KMS-11 (cell line): ENCODE results near the gene MS4A4E.

Experiments used
- H2AFZ ChIP-seq: fragments of 200-600 bp; sonication (generic); 2 replicates; pipeline ENCODE4 v1.6.1; 2016; ENCODE audit warnings: antibody characterized with exemption, mixed run types, low read depth
- H3K27ac ChIP-seq: fragments of 200-600 bp; sonication (generic); 2 replicates; pipeline ENCODE4 v1.6.1; 2016; ENCODE audit warnings: mild to moderate bottlenecking, mixed run types
- H3K27me3 ChIP-seq: fragments of 200-600 bp; sonication (generic); 2 replicates; pipeline ENCODE4 v1.6.1; 2017; ENCODE audit warnings: mild to moderate bottlenecking, low read depth, mixed run types, moderate library complexity; ENCODE audit not compliant: insufficient read depth
- H3K36me3 ChIP-seq: fragments of 200-600 bp; sonication (generic); 2 replicates; pipeline ENCODE4 v1.6.1; 2017; ENCODE audit warnings: mild to moderate bottlenecking, mixed run types; ENCODE audit not compliant: insufficient read depth
- H3K4me1 ChIP-seq: fragments of 200-600 bp; sonication (generic); 2 replicates; pipeline ENCODE4 v1.6.1; 2016; ENCODE audit warnings: mild to moderate bottlenecking, low read depth, mixed run types; ENCODE audit not compliant: poor library complexity, severe bottlenecking
- H3K4me2 ChIP-seq: fragments of 200-600 bp; sonication (generic); 2 replicates; pipeline ENCODE4 v1.7.0; 2016; ENCODE audit warnings: mild to moderate bottlenecking, mixed run types
- H3K4me3 ChIP-seq: fragments of 200-600 bp; sonication (generic); IDR thresholded peaks from 2 replicates; pipeline ENCODE4 v1.6.1; 2017; ENCODE audit warnings: low read depth, low read length, mixed read lengths; ENCODE audit not compliant: insufficient read depth
- H3K79me2 ChIP-seq: fragments of 200-600 bp; sonication (generic); 2 replicates; pipeline ENCODE4 v1.6.1; 2016; ENCODE audit warnings: low read depth, mixed run types; ENCODE audit not compliant: insufficient read depth
- H3K9ac ChIP-seq: fragments of 200-600 bp; sonication (generic); 2 replicates; pipeline ENCODE4 v1.6.1; 2016; ENCODE audit warnings: mild to moderate bottlenecking, mixed run types
- H4K20me1 ChIP-seq: fragments of 200-600 bp; sonication (generic); 2 replicates; pipeline ENCODE4 v1.6.1; 2016; ENCODE audit warnings: mild to moderate bottlenecking, mixed run types; ENCODE audit not compliant: insufficient read depth
- TF ChIP-seq, protein P1 (sequence below): fragments of 200-600 bp; sonication (generic); conservative IDR thresholded peaks from 2 replicates; pipeline ENCODE4 v1.6.1; 2017; ENCODE audit warnings: low read depth, mild to moderate bottlenecking, antibody characterized with exemption, low read length, moderate library complexity, mixed read lengths

MS4A4E gene

GRCh38 chr11:60235321-60235720 lies 7.6 kb downstream of the MS4A4E start:
- no peaks in the 10 kb centered on the region for H3K79me2 ChIP-seq
- TF ChIP-seq, protein P1, sequence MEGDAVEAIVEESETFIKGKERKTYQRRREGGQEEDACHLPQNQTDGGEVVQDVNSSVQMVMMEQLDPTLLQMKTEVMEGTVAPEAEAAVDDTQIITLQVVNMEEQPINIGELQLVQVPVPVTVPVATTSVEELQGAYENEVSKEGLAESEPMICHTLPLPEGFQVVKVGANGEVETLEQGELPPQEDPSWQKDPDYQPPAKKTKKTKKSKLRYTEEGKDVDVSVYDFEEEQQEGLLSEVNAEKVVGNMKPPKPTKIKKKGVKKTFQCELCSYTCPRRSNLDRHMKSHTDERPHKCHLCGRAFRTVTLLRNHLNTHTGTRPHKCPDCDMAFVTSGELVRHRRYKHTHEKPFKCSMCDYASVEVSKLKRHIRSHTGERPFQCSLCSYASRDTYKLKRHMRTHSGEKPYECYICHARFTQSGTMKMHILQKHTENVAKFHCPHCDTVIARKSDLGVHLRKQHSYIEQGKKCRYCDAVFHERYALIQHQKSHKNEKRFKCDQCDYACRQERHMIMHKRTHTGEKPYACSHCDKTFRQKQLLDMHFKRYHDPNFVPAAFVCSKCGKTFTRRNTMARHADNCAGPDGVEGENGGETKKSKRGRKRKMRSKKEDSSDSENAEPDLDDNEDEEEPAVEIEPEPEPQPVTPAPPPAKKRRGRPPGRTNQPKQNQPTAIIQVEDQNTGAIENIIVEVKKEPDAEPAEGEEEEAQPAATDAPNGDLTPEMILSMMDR, result no peak
- no peak overlapping the region for H3K27ac ChIP-seq
- no peak overlapping the region for H3K4me3 ChIP-seq
- H3K27me3 ChIP-seq, result no peaks in the 10 kb centered on the region
- H3K4me2 ChIP-seq, result no peak overlapping the region
- no peaks in the 10 kb centered on the region for H3K36me3 ChIP-seq
- H2AFZ ChIP-seq, result no peak overlapping the region
- no peak overlapping the region for H3K9ac ChIP-seq
- H4K20me1 ChIP-seq, result no peaks in the 10 kb centered on the region
- H3K4me1 ChIP-seq, result no peaks in the 10 kb centered on the region

GRCh38 chr11:60230681-60231080 lies 12.3 kb downstream of the MS4A4E start:
- Histone ChIP-seq H3K27me3 (no peaks in the 10 kb centered on the region), H3K36me3 (no peaks in the 10 kb centered on the region), H2AFZ (no peak overlapping the region), H4K20me1 (no peaks in the 10 kb centered on the region), H3K4me1 (no peaks in the 10 kb centered on the region), H3K27ac (no peak overlapping the region), H3K4me2 (no peak overlapping the region), H3K9ac (no peak overlapping the region), H3K79me2 (no peaks in the 10 kb centered on the region), H3K4me3 (no peak overlapping the region)
- TF ChIP-seq, protein P1, result no peak

DNA sequence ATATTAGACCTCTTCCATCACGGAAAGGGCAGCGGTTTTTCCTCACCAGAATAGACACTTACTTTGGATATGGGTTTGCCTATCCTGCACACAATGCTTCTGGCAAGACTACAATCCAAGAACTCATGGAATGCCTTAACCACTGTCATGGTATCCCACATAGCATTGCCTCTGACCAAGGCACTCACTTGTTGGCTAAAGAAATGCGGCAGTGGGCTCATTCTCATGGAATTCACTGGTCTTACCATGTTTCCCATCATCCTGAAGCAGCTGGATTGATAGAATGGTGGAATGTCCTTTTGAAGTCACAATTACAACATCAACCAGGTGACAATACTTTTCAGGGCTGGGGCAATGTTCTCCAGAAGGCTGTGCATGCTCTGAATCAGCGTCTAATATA lies 20.8 kb downstream of the MS4A4E start:
- Histone ChIP-seq H3K4me2 (no peak overlapping the region), H3K4me3 (no peak overlapping the region), H3K27ac (no peak overlapping the region), H3K79me2 (no peaks in the 10 kb centered on the region), H3K27me3 (no peaks in the 10 kb centered on the region), H3K9ac (no peak overlapping the region), H3K36me3 (no peaks in the 10 kb centered on the region), H4K20me1 (no peaks in the 10 kb centered on the region), H3K4me1 (no peaks in the 10 kb centered on the region), H2AFZ (no peak overlapping the region)
- TF ChIP-seq, protein P1, result no peak

DNA sequence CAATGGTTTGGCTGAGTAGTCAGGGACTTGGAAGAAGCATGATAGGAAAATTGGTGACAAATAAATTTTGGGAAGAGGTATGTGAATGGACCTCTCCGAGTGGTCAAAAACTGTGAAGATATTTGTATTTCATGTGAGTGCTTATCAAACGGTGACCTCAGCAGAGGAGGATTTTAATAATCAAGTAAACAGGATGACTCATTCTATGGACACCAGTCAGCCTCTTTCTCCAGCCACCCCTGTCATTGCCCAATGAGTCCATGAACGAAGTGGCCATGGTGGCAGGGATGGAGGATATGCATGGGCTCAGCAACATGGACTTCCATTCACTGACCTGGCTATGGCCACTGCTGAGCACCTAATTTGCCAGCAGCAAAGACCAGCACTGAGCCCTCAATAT lies 21.2 kb downstream of the MS4A4E start:
- TF ChIP-seq, protein P1, result no peak
- Histone ChIP-seq H3K27ac (no peak overlapping the region), H3K79me2 (no peaks in the 10 kb centered on the region), H3K4me1 (no peaks in the 10 kb centered on the region), H3K9ac (no peak overlapping the region), H4K20me1 (no peaks in the 10 kb centered on the region), H3K4me2 (no peak overlapping the region), H3K4me3 (no peak overlapping the region), H2AFZ (no peak overlapping the region), H3K27me3 (no peaks in the 10 kb centered on the region), H3K36me3 (no peaks in the 10 kb centered on the region)
